CD4-positive, alpha-beta T cell (primary cell): ENCODE data around the gene CPNE9. TPM values are rescaled to one million over a fixed set of nuclear protein-coding genes. Genes with fewer than 3 reads are reported as not detected.
A peak's percentile ranks its signal among the peaks of the same experiment; 100 is the strongest.

Experiments
- ATAC-seq: fragments of 200-7000 bp; cut with Tn5 transposase; one replicate; pipeline ENCODE4 v1.10.0; 2022; ENCODE audit warnings: mild to moderate bottlenecking; ENCODE audit not compliant: poor library complexity
- CTCF ChIA-PET: fragments of 350-600 bp; sonication (Branson Sonifier 250); formaldehyde crosslinking; loops from one replicate; lab custom pipeline; 2021; ENCODE audit warnings: antibody characterized with exemption, inconsistent platforms; lab: Charles Lee
- POLR2A ChIA-PET: fragments of 350-600 bp; sonication (Branson Sonifier 250); formaldehyde crosslinking; loops from one replicate; lab custom pipeline; 2021; ENCODE audit warnings: antibody characterized with exemption, inconsistent platforms; lab: Charles Lee
- DNase-seq, 14 experiments: peaks; one replicate each; pipeline ENCODE4 v3.0.0-alpha.2; 2013 to 2020; ENCODE audit warnings: mixed read lengths in 2 of 14
- H3K27ac ChIP-seq, 2 donors: one replicate each; pipeline versions ENCODE4 v1.5.1 to v1.7.0; 2013; ENCODE audit warnings: low read length in 2 of 2, low read depth in 1 of 2, mild to moderate bottlenecking in 1 of 2
- H3K27me3 ChIP-seq, 2 experiments: 1 replicate in 1 of 2; 2 replicates in 1 of 2; pipeline versions ENCODE4 v1.6.1 to v1.7.0; 2013; ENCODE audit warnings: low read length in 2 of 2, control low read depth in 1 of 2, mild to moderate bottlenecking in 1 of 2, moderate library complexity in 1 of 2; ENCODE audit not compliant: insufficient read depth in 2 of 2, control insufficient read depth in 1 of 2
- H3K36me3 ChIP-seq: one replicate; pipeline ENCODE4 v1.6.1; 2013; ENCODE audit warnings: low read length, control low read depth; ENCODE audit not compliant: insufficient read depth
- H3K4me1 ChIP-seq: one replicate; pipeline ENCODE4 v1.6.1; 2013; ENCODE audit warnings: low read length, control low read depth; ENCODE audit not compliant: insufficient read depth
- H3K4me3 ChIP-seq: one replicate; pipeline ENCODE4 v1.5.1; 2013; ENCODE audit warnings: mild to moderate bottlenecking, low read length, moderate library complexity
- H3K9me3 ChIP-seq, 2 experiments: 1 replicate in 1 of 2; 2 replicates in 1 of 2; pipeline versions ENCODE4 v1.6.1 to v1.7.0; 2013; ENCODE audit warnings: low read length in 2 of 2, mild to moderate bottlenecking in 2 of 2, control low read depth in 1 of 2, moderate library complexity in 1 of 2; ENCODE audit not compliant: control insufficient read depth in 1 of 2, insufficient read depth in 1 of 2
- H3K27ac Mint-ChIP-seq: one replicate; pipeline ENCODE4 v1.8.0; 2020; ENCODE audit warnings: mixed read lengths
- H3K27me3 Mint-ChIP-seq: one replicate; pipeline ENCODE4 v1.8.0; 2021; ENCODE audit warnings: mixed read lengths
- H3K36me3 Mint-ChIP-seq: one replicate; pipeline ENCODE4 v1.8.0; 2021; ENCODE audit warnings: low read depth, mixed read lengths
- H3K4me1 Mint-ChIP-seq: one replicate; pipeline ENCODE4 v1.8.0; 2021; ENCODE audit warnings: low read depth, mixed read lengths
- H3K4me3 Mint-ChIP-seq: one replicate; pipeline ENCODE4 v1.8.0; 2020; ENCODE audit warnings: mild to moderate bottlenecking, mixed read lengths
- H3K9me3 Mint-ChIP-seq: one replicate; pipeline ENCODE4 v1.8.0; 2020; ENCODE audit warnings: mixed read lengths
- intact Hi-C, 2 experiments: fragments of 100-400 bp; cut with DNase I in 1 of 2; cut with micrococcal nuclease in 1 of 2; formaldehyde crosslinking; loops; one replicate each; pipeline versions ENCODE4 v1.15.1 to v1.9.0; 2023 to 2025; cut with DNase I, micrococcal nuclease
- total RNA-seq, 174 experiments: library from RNA in 2 of 174; stranded (reverse) in 2 of 174; gene quantifications; one replicate each; pipeline ENCODE4 v1.2.3 and lab custom pipeline; 2021 to 2026
- TF ChIP-seq, protein P1 (sequence below): fragments of 200-600 bp; IDR thresholded peaks from one replicate; pipeline ENCODE4 v1.8.0; 2022; ENCODE audit warnings: antibody characterized with exemption, mild to moderate bottlenecking

The CPNE9 gene
- total RNA-seq, 2 experiments from 2014 or later = 0.33 to 0.45 TPM

- H3K4me1 ChIP-seq = peaks cover 50% of the 10 kb centered on the region
- Mint-ChIP-seq H3K36me3 (peaks cover 26% of the 10 kb centered on the region), H3K4me3 (peak overlapping the region; percentile 21), H3K4me1 (peaks cover 53% of the 10 kb centered on the region), H3K27me3 (no peaks in the 10 kb centered on the region), H3K9me3 (no peaks in the 10 kb centered on the region), H3K27ac (peak overlapping the region; percentile 65)
- no peak for DNase-seq
- POLR2A ChIA-PET = interaction anchor here (1.2 to 1.5 kb wide), 2 partner anchors 14 to 17 kb away, joined by 3 to 4 read pairs; partner anchors contain the start of genes ARPC4 and TADA3
- H3K27ac ChIP-seq = no peak overlapping the region
- peaks cover 31% of the 10 kb centered on the region for H3K36me3 ChIP-seq
- no peak for ATAC-seq
- intact Hi-C loops = no loop called here
- CTCF ChIA-PET = no interaction called here
- no peak overlapping the region for H3K4me3 ChIP-seq
- no peaks in the 10 kb centered on the region for H3K27me3 ChIP-seq
- TF ChIP-seq, protein P1, sequence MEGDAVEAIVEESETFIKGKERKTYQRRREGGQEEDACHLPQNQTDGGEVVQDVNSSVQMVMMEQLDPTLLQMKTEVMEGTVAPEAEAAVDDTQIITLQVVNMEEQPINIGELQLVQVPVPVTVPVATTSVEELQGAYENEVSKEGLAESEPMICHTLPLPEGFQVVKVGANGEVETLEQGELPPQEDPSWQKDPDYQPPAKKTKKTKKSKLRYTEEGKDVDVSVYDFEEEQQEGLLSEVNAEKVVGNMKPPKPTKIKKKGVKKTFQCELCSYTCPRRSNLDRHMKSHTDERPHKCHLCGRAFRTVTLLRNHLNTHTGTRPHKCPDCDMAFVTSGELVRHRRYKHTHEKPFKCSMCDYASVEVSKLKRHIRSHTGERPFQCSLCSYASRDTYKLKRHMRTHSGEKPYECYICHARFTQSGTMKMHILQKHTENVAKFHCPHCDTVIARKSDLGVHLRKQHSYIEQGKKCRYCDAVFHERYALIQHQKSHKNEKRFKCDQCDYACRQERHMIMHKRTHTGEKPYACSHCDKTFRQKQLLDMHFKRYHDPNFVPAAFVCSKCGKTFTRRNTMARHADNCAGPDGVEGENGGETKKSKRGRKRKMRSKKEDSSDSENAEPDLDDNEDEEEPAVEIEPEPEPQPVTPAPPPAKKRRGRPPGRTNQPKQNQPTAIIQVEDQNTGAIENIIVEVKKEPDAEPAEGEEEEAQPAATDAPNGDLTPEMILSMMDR = no peak
- H3K9me3 ChIP-seq = no peaks in the 10 kb centered on the region
These were observed 75.5 kb downstream of the CPNE9 start for GRCh38 chr3:9779075-9779593.

Other genes with a start within 250 kb of the CPNE9 start
- gene LHFPL4, start 150.0 kb upstream of the CPNE9 start, total RNA-seq = not detected
- 10 to 100 TPM; 80.2 to 82.0 TPM for gene MTMR14, start 54.3 kb upstream of the CPNE9 start, total RNA-seq
- 10 to 100 TPM; 23.7 to 25.6 TPM for gene BRPF1, start 27.9 kb downstream of the CPNE9 start, total RNA-seq
- 1 to 10 TPM; 7.1 to 8.9 TPM for gene OGG1, start 46.1 kb downstream of the CPNE9 start, total RNA-seq
- gene CAMK1, start 66.1 kb downstream of the CPNE9 start, total RNA-seq = 1 to 10 TPM in 1 of 2 experiments, under 1 TPM in 1; 0.74 to 1.1 TPM
- gene TADA3, start 88.6 kb downstream of the CPNE9 start, total RNA-seq = 10 to 100 TPM; 14.7 to 16.5 TPM
- gene ARPC4, start 89.2 kb downstream of the CPNE9 start, total RNA-seq = 10 to 100 TPM; 88.7 to 91.3 TPM
- gene TTLL3, start 106.4 kb downstream of the CPNE9 start, total RNA-seq = 10 to 100 TPM; 50.5 to 58.6 TPM
- 1 to 10 TPM; 7.9 to 8.1 TPM for gene RPUSD3, start 140.2 kb downstream of the CPNE9 start, total RNA-seq
- gene CIDEC, start 176.4 kb downstream of the CPNE9 start, total RNA-seq = not detected
- 10 to 100 TPM; 14.4 to 15.1 TPM for gene JAGN1, start 186.8 kb downstream of the CPNE9 start, total RNA-seq
- 1 to 10 TPM; 1.4 to 1.6 TPM for gene IL17RE, start 199.0 kb downstream of the CPNE9 start, total RNA-seq
- under 1 TPM; 0.42 to 0.88 TPM for gene IL17RC, start 213.3 kb downstream of the CPNE9 start, total RNA-seq
- gene CRELD1, start 230.0 kb downstream of the CPNE9 start, total RNA-seq = 10 to 100 TPM; 10.7 to 12.4 TPM
- 1 to 10 TPM; 6.3 to 8.3 TPM for gene PRRT3, start 248.6 kb downstream of the CPNE9 start, total RNA-seq